GM23338 (cell line): ENCODE measurements around the gene ARHGEF16.

Source experiments
- CREB1 ChIP-seq: fragments of 250-450 bp; sonication (Bioruptor Pico); IDR thresholded peaks from 2 replicates; pipeline ENCODE4 v1.5.0; 2020; ENCODE audit warnings: low read depth, mild to moderate bottlenecking, moderate library complexity
- CTCF ChIP-seq, 2 experiments: fragments of 200-600 bp in 1 of 2; sonication (generic) in 1 of 2; conservative IDR thresholded peaks; 2 replicates each; pipeline versions ENCODE4 v1.5.1 to v1.6.1; 2016 to 2017; ENCODE audit warnings: antibody characterized with exemption in 2 of 2, low read depth in 2 of 2, mild to moderate bottlenecking in 2 of 2, moderate library complexity in 1 of 2
- ETS1 ChIP-seq: IDR thresholded peaks from 2 replicates; pipeline ENCODE4 v1.6.1; 2016; ENCODE audit warnings: antibody characterized with exemption
- EZH2 ChIP-seq: fragments of 200-600 bp; sonication (generic); IDR thresholded peaks from one replicate; pipeline ENCODE4 v1.8.0; 2017; ENCODE audit warnings: antibody characterized with exemption, mild to moderate bottlenecking, low read depth; ENCODE audit not compliant: unreplicated experiment
- EZH2phosphoT487 ChIP-seq: fragments of 200-600 bp; sonication (generic); IDR thresholded peaks from one replicate; pipeline ENCODE4 v1.8.1; 2018; ENCODE audit warnings: antibody characterized with exemption; ENCODE audit not compliant: unreplicated experiment
- NANOG ChIP-seq: IDR thresholded peaks from 2 replicates; pipeline ENCODE4 v1.6.1; 2016; ENCODE audit warnings: antibody characterized with exemption, borderline replicate concordance
- POLR2AphosphoS5 ChIP-seq: IDR thresholded peaks from 2 replicates; pipeline ENCODE4 v1.6.1; 2016; ENCODE audit warnings: antibody characterized with exemption, low read depth
- REST ChIP-seq: IDR thresholded peaks from one replicate; pipeline ENCODE4 v1.6.1; 2018; ENCODE audit warnings: antibody characterized with exemption; ENCODE audit not compliant: unreplicated experiment

- TF ChIP-seq CTCF (conservative IDR thresholded peaks at IDR 0.05; ENCODE audit: low read depth in 2 of 2) (no peak), POLR2AphosphoS5 (no peak), REST (no peak), CREB1 (CRISPR knock-in tag) (no peak), EZH2 (no peak), EZH2phosphoT487 (no peak), ETS1 (no peak), NANOG (no peak)
Observed at GRCh38 chr1:3415260-3416090, 39.0 kb upstream of the ARHGEF16 start.
